ENCODE results near the gene PTPRA. TPM values are rescaled to one million over a fixed set of nuclear protein-coding genes. Genes with fewer than 3 reads are reported as not detected.

PTPRA gene
- total RNA-seq, 1 donor from 2014 or later, result 43.6 TPM

- POLR2A ChIA-PET, result no interaction called here
Measured at GRCh38 chr20:2930538-2930937, 57.3 kb downstream of the PTPRA start.

GRCh38 chr20:2932498-2932897 is 59.2 kb downstream of the PTPRA start:
- ChIA-PET POLR2A (interaction anchor here (0.7 kb wide), 1 partner anchor 139 kb away, joined by 3 read pairs; no protein-coding TSS in a partner anchor), CTCF (no interaction called here)
- Mint-ChIP-seq H3K27me3 (no peaks in the 10 kb centered on the region), H3K4me3 (no peak overlapping the region), H3K4me1 (no peaks in the 10 kb centered on the region), H3K36me3 (ENCODE audit: low read depth) (peaks cover 7% of the 10 kb centered on the region), H3K27ac (no peak overlapping the region), H3K9me3 (no peaks in the 10 kb centered on the region)
- no peak for DNase-seq
- no peak for ATAC-seq (ENCODE audit: low read depth)
- TF ChIP-seq CTCF (IDR thresholded peaks at IDR 0.05), result no peak
- intact Hi-C loops (cut with micrococcal nuclease), result no loop called here

More at GRCh38 chr20:2930538-2930937, 57.3 kb downstream of the PTPRA start:
- no peaks in the 10 kb centered on the region for H3K27me3 Mint-ChIP-seq
- intact Hi-C loops (cut with micrococcal nuclease), result no loop called here
- no peak overlapping the region for H3K4me3 Mint-ChIP-seq
- TF ChIP-seq CTCF (IDR thresholded peaks at IDR 0.05), result no peak
- H3K9me3 Mint-ChIP-seq, result no peaks in the 10 kb centered on the region
- peaks cover 18% of the 10 kb centered on the region for H3K36me3 Mint-ChIP-seq (ENCODE audit: low read depth)
- ATAC-seq (ENCODE audit: low read depth) (no peak), DNase-seq (no peak)
- no peak overlapping the region for H3K27ac Mint-ChIP-seq
- CTCF ChIA-PET, result no interaction called here
- H3K4me1 Mint-ChIP-seq, result no peaks in the 10 kb centered on the region

GRCh38 chr20:2937902-2938301 is 64.6 kb downstream of the PTPRA start:
- intact Hi-C loops (cut with micrococcal nuclease), result no loop called here
- Mint-ChIP-seq H3K27me3 (no peaks in the 10 kb centered on the region), H3K27ac (no peak overlapping the region), H3K9me3 (no peaks in the 10 kb centered on the region), H3K4me3 (no peak overlapping the region), H3K4me1 (peaks cover 7% of the 10 kb centered on the region), H3K36me3 (ENCODE audit: low read depth) (peaks cover 23% of the 10 kb centered on the region)
- ATAC-seq (ENCODE audit: low read depth), result no peak
- no peak for TF ChIP-seq CTCF (IDR thresholded peaks at IDR 0.05)
- POLR2A ChIA-PET, result no interaction called here
- CTCF ChIA-PET, result no interaction called here
- no peak for DNase-seq

GRCh38 chr20:2942439-2942838 is 69.2 kb downstream of the PTPRA start:
- ATAC-seq (ENCODE audit: low read depth), result no peak
- no peak for TF ChIP-seq CTCF (IDR thresholded peaks at IDR 0.05)
- H3K27me3 Mint-ChIP-seq, result no peaks in the 10 kb centered on the region
- no peak overlapping the region for H3K4me3 Mint-ChIP-seq
- no peak for DNase-seq
- POLR2A ChIA-PET, result no interaction called here
- intact Hi-C loops (cut with micrococcal nuclease), result no loop called here
- no peak overlapping the region for H3K27ac Mint-ChIP-seq
- no peaks in the 10 kb centered on the region for H3K9me3 Mint-ChIP-seq
- CTCF ChIA-PET, result no interaction called here
- peaks cover 27% of the 10 kb centered on the region for H3K36me3 Mint-ChIP-seq (ENCODE audit: low read depth)
- H3K4me1 Mint-ChIP-seq, result peaks cover 9% of the 10 kb centered on the region

- intact Hi-C loops (cut with micrococcal nuclease), result no loop called here
Measured at GRCh38 chr20:2946988-2947961, 74.0 kb downstream of the PTPRA start.

More at GRCh38 chr20:2946988-2947961, 74.0 kb downstream of the PTPRA start:
- Mint-ChIP-seq H3K36me3 (ENCODE audit: low read depth) (peaks cover 29% of the 10 kb centered on the region), H3K4me3 (no peak overlapping the region), H3K27me3 (no peaks in the 10 kb centered on the region), H3K27ac (no peak overlapping the region), H3K9me3 (no peaks in the 10 kb centered on the region), H3K4me1 (peaks cover 2% of the 10 kb centered on the region)
- no peak for TF ChIP-seq CTCF (IDR thresholded peaks at IDR 0.05)
- ATAC-seq (ENCODE audit: low read depth) (no peak), DNase-seq (no peak)
- CTCF ChIA-PET, result no interaction called here
- POLR2A ChIA-PET, result no interaction called here

Measured in activated B cell treated with CpG ODN at 0.5 μM for 24 hours (primary cell).